GM21381 (cell line): Measurements from ENCODE around the gene PXN.

Experiments
- ATAC-seq: cut with Tn5 transposase; IDR thresholded peaks from one replicate; pipeline ENCODE4 v1.9.1; 2021; ENCODE audit warnings: mild to moderate bottlenecking, moderate library complexity; ENCODE audit not compliant: unreplicated experiment

The PXN gene

GRCh38 chr12:120265473-120266179 is at the start of gene PXN:
TSS of gene PXN (minus strand) at chr12:120265730. CDS start at chr12:120265629, 101 bp downstream.
- ATAC-seq: peak; percentile 78

- ATAC-seq: no peak
These were observed 48.7 kb upstream of the PXN start for GRCh38 chr12:120314220-120314619.

GRCh38 chr12:120301962-120302815 is 36.7 kb upstream of the PXN start, which contains the start of gene SIRT4:
TSS of gene SIRT4 (plus strand) at chr12:120302321. CDS start at chr12:120303562, 1,241 bp downstream.
- peak; percentile 98 for ATAC-seq

- peak; percentile 39 for ATAC-seq
These were observed 27.4 kb upstream of the PXN start, which contains the start of gene RNU4-1 for GRCh38 chr12:120292661-120293531. TSS of gene RNU4-1 (minus strand) at chr12:120293237.

- ATAC-seq: no peak
These were observed 26.8 kb upstream of the PXN start for GRCh38 chr12:120292411-120292660.

- ATAC-seq: no peak
These were observed 25.2 kb upstream of the PXN start for GRCh38 chr12:120290609-120291305.

GRCh38 chr12:120287491-120287890 is 22.0 kb upstream of the PXN start:
- ATAC-seq: no peak

- no peak for ATAC-seq
These were observed 21.4 kb upstream of the PXN start for GRCh38 chr12:120286768-120287490.

- ATAC-seq: no peak
These were observed 18.9 kb upstream of the PXN start for GRCh38 chr12:120284381-120284780.

- ATAC-seq: no peak
These were observed 17.8 kb upstream of the PXN start for GRCh38 chr12:120283318-120283717.

GRCh38 chr12:120278137-120279069 is 12.9 kb upstream of the PXN start:
- no peak for ATAC-seq

GRCh38 chr12:120276734-120277133 is 11.2 kb upstream of the PXN start:
- no peak for ATAC-seq

GRCh38 chr12:120267736-120268135 is 2.2 kb upstream of the PXN start:
- no peak for ATAC-seq

- no peak for ATAC-seq
These were observed 795 bp upstream of the PXN start for GRCh38 chr12:120266180-120266870.

GRCh38 chr12:120264904-120265472 is 542 bp downstream of the PXN start:
- peak; percentile 25 for ATAC-seq

GRCh38 chr12:120264086-120264903 is 1.2 kb downstream of the PXN start:
- ATAC-seq: no peak

GRCh38 chr12:120263748-120264085 is 1.8 kb downstream of the PXN start:
- ATAC-seq: no peak
